ENCODE results near the gene GTF3C4. TPM values are rescaled to one million over a fixed set of nuclear protein-coding genes. Genes with fewer than 3 reads are reported as not detected.

Gene GTF3C4
- total RNA-seq, 4 donors from 2014 or later: 5.6 to 8.3 (median 7.4) TPM

GRCh38 chr9:132632413-132633129, 37.7 kb upstream of the GTF3C4 start:
- Histone ChIP-seq H3K9me3 (no peaks in the 10 kb centered on the region), H3K27me3 (no peaks in the 10 kb centered on the region), H3K4me1 (no peaks in the 10 kb centered on the region), H3K4me3 (no peak overlapping the region), H3K27ac (no peak overlapping the region), H3K36me3 (peaks cover 0 to 43% (median 0%) of the 10 kb centered on the region in 3 donors)
- no peak for TF ChIP-seq POLR2A (IDR thresholded peaks at IDR 0.05)
- no peak for TF ChIP-seq CTCF (IDR thresholded peaks at IDR 0.05)
- DNase-seq: no peak

GRCh38 chr9:132634327-132634726, 35.9 kb upstream of the GTF3C4 start:
- no peaks in the 10 kb centered on the region for H3K9me3 ChIP-seq
- no peak overlapping the region for H3K4me3 ChIP-seq
- DNase-seq: no peak
- H3K27ac ChIP-seq: no peak overlapping the region
- peaks cover 0 to 32% (median 0%) of the 10 kb centered on the region in 3 donors for H3K36me3 ChIP-seq
- H3K4me1 ChIP-seq: no peaks in the 10 kb centered on the region
- H3K27me3 ChIP-seq: no peaks in the 10 kb centered on the region
- TF ChIP-seq CTCF (IDR thresholded peaks at IDR 0.05) (no peak), POLR2A (IDR thresholded peaks at IDR 0.05) (no peak)

GRCh38 chr9:132637351-132637750, 32.9 kb upstream of the GTF3C4 start:
- H3K4me1 ChIP-seq: no peaks in the 10 kb centered on the region
- peaks cover 0 to 22% (median 0%) of the 10 kb centered on the region in 3 donors for H3K36me3 ChIP-seq
- no peaks in the 10 kb centered on the region for H3K27me3 ChIP-seq
- H3K27ac ChIP-seq: no peak overlapping the region
- TF ChIP-seq POLR2A (IDR thresholded peaks at IDR 0.05) (no peak), CTCF (IDR thresholded peaks at IDR 0.05) (no peak)
- H3K9me3 ChIP-seq: no peaks in the 10 kb centered on the region
- H3K4me3 ChIP-seq: no peak overlapping the region
- no peak for DNase-seq

GRCh38 chr9:132637801-132638200, 32.5 kb upstream of the GTF3C4 start:
- no peaks in the 10 kb centered on the region for H3K27me3 ChIP-seq
- H3K4me1 ChIP-seq: no peaks in the 10 kb centered on the region
- no peak overlapping the region for H3K4me3 ChIP-seq
- no peaks in the 10 kb centered on the region for H3K9me3 ChIP-seq
- TF ChIP-seq POLR2A (IDR thresholded peaks at IDR 0.05) (no peak), CTCF (IDR thresholded peaks at IDR 0.05) (no peak)
- no peak overlapping the region for H3K27ac ChIP-seq
- DNase-seq: no peak
- peaks cover 0 to 22% (median 0%) of the 10 kb centered on the region in 3 donors for H3K36me3 ChIP-seq

GRCh38 chr9:132638240-132638639, 32.0 kb upstream of the GTF3C4 start:
- H3K27ac ChIP-seq: no peak overlapping the region
- TF ChIP-seq CTCF (IDR thresholded peaks at IDR 0.05): no peak
- TF ChIP-seq POLR2A (IDR thresholded peaks at IDR 0.05): no peak
- peaks cover 0 to 22% (median 0%) of the 10 kb centered on the region in 3 donors for H3K36me3 ChIP-seq
- H3K27me3 ChIP-seq: no peaks in the 10 kb centered on the region
- no peaks in the 10 kb centered on the region for H3K9me3 ChIP-seq
- H3K4me3 ChIP-seq: no peak overlapping the region
- no peak for DNase-seq
- H3K4me1 ChIP-seq: no peaks in the 10 kb centered on the region
